Endothelial cell (in vitro differentiated cells): ENCODE measurements around the gene FIGN. TPM values are rescaled to one million over a fixed set of nuclear protein-coding genes. Genes with fewer than 3 reads are reported as not detected.

Source experiments
- DNase-seq: peaks from one replicate; pipeline ENCODE4 v3.0.0; 2021; ENCODE audit warnings: low spot score
- H3K27ac Mint-ChIP-seq: one replicate; pipeline ENCODE4 v1.8.0; 2021; ENCODE audit warnings: mixed read lengths, inconsistent platforms; ENCODE audit not compliant: unreplicated experiment
- H3K27me3 Mint-ChIP-seq: one replicate; pipeline ENCODE4 v1.8.0; 2021; ENCODE audit warnings: mild to moderate bottlenecking, moderate library complexity, mixed read lengths, inconsistent platforms; ENCODE audit not compliant: unreplicated experiment
- H3K36me3 Mint-ChIP-seq: one replicate; pipeline ENCODE4 v1.8.0; 2021; ENCODE audit warnings: mild to moderate bottlenecking, low read depth, mixed read lengths, inconsistent platforms; ENCODE audit not compliant: unreplicated experiment
- H3K4me1 Mint-ChIP-seq: one replicate; pipeline ENCODE4 v1.8.0; 2021; ENCODE audit warnings: mild to moderate bottlenecking, mixed read lengths, inconsistent platforms; ENCODE audit not compliant: unreplicated experiment
- H3K4me3 Mint-ChIP-seq: one replicate; pipeline ENCODE4 v1.8.0; 2021; ENCODE audit warnings: mild to moderate bottlenecking, mixed read lengths, inconsistent platforms; ENCODE audit not compliant: unreplicated experiment
- H3K9me3 Mint-ChIP-seq: one replicate; pipeline ENCODE4 v1.8.0; 2021; ENCODE audit warnings: mixed read lengths, inconsistent platforms; ENCODE audit not compliant: unreplicated experiment
- total RNA-seq: library from RNA; stranded (reverse); fragmentation: NEBNext Ultra II Directional; extraction: Animal tissue kit (Norgen Biotek cat#: 25700); gene quantifications from one replicate; pipeline ENCODE4 v1.2.1, GENCODE V29; 2021; ENCODE audit not compliant: unreplicated experiment
- TF ChIP-seq, protein P1 (sequence below): fragments of 200-600 bp; sonication (generic); IDR thresholded peaks from one replicate; pipeline ENCODE4 v1.5.0; 2021; ENCODE audit warnings: antibody characterized with exemption; ENCODE audit not compliant: unreplicated experiment

The FIGN gene
- total RNA-seq, 1 donor from 2014 or later = 14.0 TPM

DNA sequence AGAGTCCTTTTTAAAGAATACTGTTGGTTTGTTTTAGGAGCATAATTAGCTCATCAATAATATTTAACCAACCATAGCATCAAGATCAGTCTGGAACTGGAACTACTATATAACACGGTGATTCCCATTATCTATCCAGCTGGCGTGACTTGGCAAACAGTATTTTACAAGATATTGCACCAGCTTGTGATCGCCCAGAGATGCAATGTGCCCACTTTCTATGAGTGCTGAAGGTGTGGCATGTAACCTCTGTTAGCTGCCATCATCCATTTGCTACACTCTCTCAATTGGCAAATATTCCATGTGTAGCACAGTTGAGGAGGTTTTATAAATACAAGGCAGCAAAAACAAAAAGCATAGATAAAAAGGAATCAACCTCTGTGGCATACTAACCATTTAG lies 64.9 kb downstream of the FIGN start:
- H3K4me3 Mint-ChIP-seq = no peak overlapping the region

GRCh38 chr2:163669506-163669905 lies 66.3 kb downstream of the FIGN start:
- H3K36me3 Mint-ChIP-seq = no peaks in the 10 kb centered on the region
- no peaks in the 10 kb centered on the region for H3K27me3 Mint-ChIP-seq
- H3K9me3 Mint-ChIP-seq = no peaks in the 10 kb centered on the region
- no peak overlapping the region for H3K4me3 Mint-ChIP-seq
- TF ChIP-seq, protein P1, sequence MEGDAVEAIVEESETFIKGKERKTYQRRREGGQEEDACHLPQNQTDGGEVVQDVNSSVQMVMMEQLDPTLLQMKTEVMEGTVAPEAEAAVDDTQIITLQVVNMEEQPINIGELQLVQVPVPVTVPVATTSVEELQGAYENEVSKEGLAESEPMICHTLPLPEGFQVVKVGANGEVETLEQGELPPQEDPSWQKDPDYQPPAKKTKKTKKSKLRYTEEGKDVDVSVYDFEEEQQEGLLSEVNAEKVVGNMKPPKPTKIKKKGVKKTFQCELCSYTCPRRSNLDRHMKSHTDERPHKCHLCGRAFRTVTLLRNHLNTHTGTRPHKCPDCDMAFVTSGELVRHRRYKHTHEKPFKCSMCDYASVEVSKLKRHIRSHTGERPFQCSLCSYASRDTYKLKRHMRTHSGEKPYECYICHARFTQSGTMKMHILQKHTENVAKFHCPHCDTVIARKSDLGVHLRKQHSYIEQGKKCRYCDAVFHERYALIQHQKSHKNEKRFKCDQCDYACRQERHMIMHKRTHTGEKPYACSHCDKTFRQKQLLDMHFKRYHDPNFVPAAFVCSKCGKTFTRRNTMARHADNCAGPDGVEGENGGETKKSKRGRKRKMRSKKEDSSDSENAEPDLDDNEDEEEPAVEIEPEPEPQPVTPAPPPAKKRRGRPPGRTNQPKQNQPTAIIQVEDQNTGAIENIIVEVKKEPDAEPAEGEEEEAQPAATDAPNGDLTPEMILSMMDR = no peak
- no peak overlapping the region for H3K27ac Mint-ChIP-seq
- DNase-seq = no peak
- no peaks in the 10 kb centered on the region for H3K4me1 Mint-ChIP-seq

More for the DNA sequence above, 64.9 kb downstream of the FIGN start:
- Mint-ChIP-seq H3K36me3 (no peaks in the 10 kb centered on the region), H3K9me3 (no peaks in the 10 kb centered on the region), H3K27me3 (no peaks in the 10 kb centered on the region), H3K4me1 (no peaks in the 10 kb centered on the region), H3K27ac (no peak overlapping the region)
- DNase-seq = no peak
- TF ChIP-seq, protein P1 = no peak

DNA sequence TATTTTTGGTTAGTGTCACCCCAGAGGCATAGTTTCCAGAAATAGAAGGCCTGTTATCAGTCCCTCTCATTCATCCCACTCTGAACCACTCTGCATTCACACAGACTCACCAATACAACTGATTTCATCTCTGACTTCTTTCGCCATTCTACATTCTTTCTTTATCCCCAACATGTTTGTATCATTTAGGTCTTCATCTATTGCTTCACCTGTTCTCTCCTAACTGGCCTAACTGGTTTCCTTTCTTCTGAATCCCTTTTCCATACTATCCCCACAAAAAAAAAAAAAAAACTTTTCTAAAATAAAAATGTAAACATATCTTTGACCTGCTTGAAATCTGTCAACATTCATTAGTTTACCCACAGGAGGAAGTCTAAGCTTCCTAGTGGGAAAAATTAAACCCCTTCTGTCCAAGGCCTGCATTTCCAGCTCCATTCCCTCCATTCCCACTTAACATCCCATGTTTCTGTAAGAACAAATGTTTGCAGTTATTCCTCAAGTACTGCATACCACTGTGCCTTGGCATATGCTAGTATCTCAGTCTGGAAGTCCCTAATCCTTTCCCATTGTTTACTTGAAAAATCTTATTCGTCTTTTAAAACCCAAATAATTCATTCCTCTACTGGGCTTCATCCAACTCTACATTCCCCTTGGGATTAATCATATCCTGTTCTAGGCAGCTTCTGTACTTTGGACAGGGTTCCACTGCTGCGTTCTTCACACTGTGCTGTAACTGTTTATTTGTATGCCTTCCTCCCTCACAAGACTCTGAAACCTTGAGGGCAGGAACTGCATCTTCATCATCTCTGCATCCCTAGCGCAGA lies 68.5 kb downstream of the FIGN start:
- H3K4me1 Mint-ChIP-seq = no peaks in the 10 kb centered on the region
- H3K27me3 Mint-ChIP-seq = peaks cover 2% of the 10 kb centered on the region
- DNase-seq = no peak
- H3K4me3 Mint-ChIP-seq = no peak overlapping the region
- TF ChIP-seq, protein P1 = no peak
- no peaks in the 10 kb centered on the region for H3K36me3 Mint-ChIP-seq
- no peak overlapping the region for H3K27ac Mint-ChIP-seq
- H3K9me3 Mint-ChIP-seq = no peaks in the 10 kb centered on the region

DNA sequence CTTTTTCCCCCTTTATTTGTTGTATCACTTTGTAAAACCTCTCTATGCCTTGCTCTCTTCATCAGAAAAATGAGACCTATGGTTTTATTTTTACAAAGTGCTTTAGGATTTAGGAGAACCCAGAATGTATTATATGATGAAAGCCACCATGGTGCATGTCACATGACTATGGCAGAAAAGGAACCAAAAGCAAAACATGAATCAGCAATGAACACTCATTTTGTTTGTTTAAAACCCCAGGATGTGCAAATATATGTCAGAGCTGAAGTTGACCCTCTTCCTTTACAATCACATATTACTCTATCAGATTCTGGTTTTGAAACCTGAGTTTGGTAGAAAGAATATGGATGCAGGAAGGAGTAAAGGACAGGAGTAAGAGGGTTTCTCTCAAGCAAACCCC lies 70.0 kb downstream of the FIGN start:
- no peaks in the 10 kb centered on the region for H3K36me3 Mint-ChIP-seq
- no peak overlapping the region for H3K27ac Mint-ChIP-seq
- H3K4me1 Mint-ChIP-seq = no peaks in the 10 kb centered on the region

GRCh38 chr2:163665051-163665450 lies 70.8 kb downstream of the FIGN start:
- no peak for DNase-seq
- H3K9me3 Mint-ChIP-seq = no peaks in the 10 kb centered on the region
- H3K36me3 Mint-ChIP-seq = no peaks in the 10 kb centered on the region
- H3K4me1 Mint-ChIP-seq = no peaks in the 10 kb centered on the region
- TF ChIP-seq, protein P1 = no peak
- H3K4me3 Mint-ChIP-seq = no peak overlapping the region
- H3K27ac Mint-ChIP-seq = no peak overlapping the region
- H3K27me3 Mint-ChIP-seq = peaks cover 2% of the 10 kb centered on the region

More for the DNA sequence above, 70.0 kb downstream of the FIGN start:
- Mint-ChIP-seq H3K4me3 (no peak overlapping the region), H3K27me3 (peaks cover 2% of the 10 kb centered on the region), H3K9me3 (no peaks in the 10 kb centered on the region)
- no peak for DNase-seq
- TF ChIP-seq, protein P1 = no peak
